Stimulated activated CD4-positive, alpha-beta T cell treated with anti-CD3 and anti-CD28 coated beads, TNF-alpha, amount 100 ng/mL, for 4 hours (primary cell): ENCODE results near the gene MAP4K2.

Experiments used
- DNase-seq, 3 experiments: peaks; one replicate each; pipeline ENCODE4 v3.0.0-alpha.2; 2020; ENCODE audit warnings: low read depth in 3 of 3

Gene MAP4K2

GRCh38 chr11:64791781-64792291, 11.2 kb downstream of the MAP4K2 start:
- no peak for DNase-seq

GRCh38 chr11:64790205-64791095, 12.6 kb downstream of the MAP4K2 start:
- DNase-seq: no peak

- DNase-seq: no peak
Measured at GRCh38 chr11:64789331-64790204, 13.4 kb downstream of the MAP4K2 start.

GRCh38 chr11:64788321-64789215, 14.4 kb downstream of the MAP4K2 start:
- no peak for DNase-seq

GRCh38 chr11:64787526-64788320, 15.3 kb downstream of the MAP4K2 start:
- peak in 2 of 3 experiments; percentile 32 to 40 for DNase-seq

- DNase-seq: no peak
Measured at GRCh38 chr11:64786308-64786707, 16.7 kb downstream of the MAP4K2 start.

- DNase-seq: no peak
Measured at GRCh38 chr11:64784813-64785581, 18.0 kb downstream of the MAP4K2 start.

- DNase-seq: peak; percentile 91 to 99 (median 97)
Measured at GRCh38 chr11:64778473-64779298, 24.3 kb downstream of the MAP4K2 start, which contains the start of gene SF1. TSS of gene SF1 (minus strand) at chr11:64778542. CDS start at chr11:64778392, 150 bp downstream.

GRCh38 chr11:64778223-64778472, 24.9 kb downstream of the MAP4K2 start:
- peak in 1 of 3 experiments; percentile 35 for DNase-seq

- DNase-seq: peak; percentile 66 to 72 (median 68)
Measured at GRCh38 chr11:64777449-64778222, 25.4 kb downstream of the MAP4K2 start.

GRCh38 chr11:64776875-64777274, 26.1 kb downstream of the MAP4K2 start:
- no peak for DNase-seq

- DNase-seq: no peak
Measured at GRCh38 chr11:64776425-64776824, 26.6 kb downstream of the MAP4K2 start.

GRCh38 chr11:64774144-64774543, 28.9 kb downstream of the MAP4K2 start:
- DNase-seq: no peak

- no peak for DNase-seq
Measured at GRCh38 chr11:64772303-64773018, 30.6 kb downstream of the MAP4K2 start.

GRCh38 chr11:64771861-64772260, 31.2 kb downstream of the MAP4K2 start:
- no peak for DNase-seq

GRCh38 chr11:64770120-64770519, 32.9 kb downstream of the MAP4K2 start:
- no peak for DNase-seq

- DNase-seq: no peak
Measured at GRCh38 chr11:64769283-64769682, 33.7 kb downstream of the MAP4K2 start.

- DNase-seq: no peak
Measured at GRCh38 chr11:64768300-64768694, 34.7 kb downstream of the MAP4K2 start.
